HG03175 (cell line): ENCODE data around the gene TMPRSS15.

ENCODE experiments used
- ATAC-seq: cut with Tn5 transposase; IDR thresholded peaks from one replicate; pipeline ENCODE4 v1.9.1; 2021; ENCODE audit warnings: mild to moderate bottlenecking, moderate library complexity; ENCODE audit not compliant: unreplicated experiment

Gene TMPRSS15

GRCh38 chr21:18248171-18248570 is 155.4 kb downstream of the TMPRSS15 start:
- ATAC-seq, result no peak

GRCh38 chr21:18245464-18245967 is 158.1 kb downstream of the TMPRSS15 start:
- ATAC-seq, result no peak

GRCh38 chr21:18244671-18245463 is 158.7 kb downstream of the TMPRSS15 start, which contains the start of gene CHODL:
Gene CHODL, plus strand, starts transcription at chr21:18244833. Its CDS starts 391 bp downstream, at chr21:18245224.
- ATAC-seq, result no peak

- no peak for ATAC-seq
Measured at GRCh38 chr21:18235545-18235944, 168.0 kb downstream of the TMPRSS15 start.

GRCh38 chr21:18228060-18228739 is 175.4 kb downstream of the TMPRSS15 start:
- ATAC-seq, result no peak

GRCh38 chr21:18222346-18222745 is 181.2 kb downstream of the TMPRSS15 start:
- ATAC-seq, result no peak

GRCh38 chr21:18220498-18220897 is 183.1 kb downstream of the TMPRSS15 start:
- ATAC-seq, result no peak
